NCI-H1930 (cell line): ENCODE data around the gene ATP8A1.
A peak's percentile ranks its signal among the peaks of the same experiment; 100 is the strongest.
"Not testable (repeated sequence)": the region's sequence is repeated elsewhere in the genome, so short reads cannot be mapped to it uniquely, and the experiment has no call there.

Source experiments
- DNase-seq, 2 experiments: peaks; one replicate each; lab custom pipeline; 2025; lab: John Stamatoyannopoulos, UW

ATP8A1 gene

GRCh38 chr4:42656944-42657792 is at the start of gene ATP8A1:
TSS of gene ATP8A1 (minus strand) at chr4:42657105. CDS start at chr4:42656873, 232 bp downstream.
- peak; percentile 77 to 78 for DNase-seq

- no peak for DNase-seq
Measured at GRCh38 chr4:42706086-42706485, 49.2 kb upstream of the ATP8A1 start.

- no peak for DNase-seq
Measured at GRCh38 chr4:42703813-42704212, 46.9 kb upstream of the ATP8A1 start.

- DNase-seq: no peak
Measured at GRCh38 chr4:42702895-42703294, 46.0 kb upstream of the ATP8A1 start.

GRCh38 chr4:42701780-42702179 is 44.9 kb upstream of the ATP8A1 start:
- not testable (repeated sequence) for DNase-seq

GRCh38 chr4:42690537-42690936 is 33.6 kb upstream of the ATP8A1 start:
- no peak for DNase-seq

- DNase-seq: no peak
Measured at GRCh38 chr4:42683393-42683792, 26.5 kb upstream of the ATP8A1 start.

GRCh38 chr4:42678512-42678911 is 21.6 kb upstream of the ATP8A1 start:
- DNase-seq: no peak

GRCh38 chr4:42676066-42676951 is 19.4 kb upstream of the ATP8A1 start:
- no peak for DNase-seq

GRCh38 chr4:42673082-42673425 is 16.1 kb upstream of the ATP8A1 start:
- DNase-seq: no peak

GRCh38 chr4:42672359-42673081 is 15.6 kb upstream of the ATP8A1 start:
- DNase-seq: no peak

- no peak for DNase-seq
Measured at GRCh38 chr4:42671431-42672194, 14.7 kb upstream of the ATP8A1 start.

GRCh38 chr4:42658261-42658660 is 1.4 kb upstream of the ATP8A1 start:
- no peak for DNase-seq

- no peak for DNase-seq
Measured at GRCh38 chr4:42656679-42656943, 294 bp downstream of the ATP8A1 start.

- DNase-seq: no peak
Measured at GRCh38 chr4:42655921-42656678, 805 bp downstream of the ATP8A1 start.

- DNase-seq: no peak
Measured at GRCh38 chr4:42655269-42655637, 1.7 kb downstream of the ATP8A1 start.

GRCh38 chr4:42654631-42655268 is 2.2 kb downstream of the ATP8A1 start:
- no peak for DNase-seq

GRCh38 chr4:42653626-42654560 is 3.0 kb downstream of the ATP8A1 start:
- DNase-seq: no peak

- DNase-seq: not testable (repeated sequence)
Measured at GRCh38 chr4:42652529-42653231, 4.2 kb downstream of the ATP8A1 start.
